ENCODE measurements around the gene SPOCK1.

SPOCK1 gene

DNA sequence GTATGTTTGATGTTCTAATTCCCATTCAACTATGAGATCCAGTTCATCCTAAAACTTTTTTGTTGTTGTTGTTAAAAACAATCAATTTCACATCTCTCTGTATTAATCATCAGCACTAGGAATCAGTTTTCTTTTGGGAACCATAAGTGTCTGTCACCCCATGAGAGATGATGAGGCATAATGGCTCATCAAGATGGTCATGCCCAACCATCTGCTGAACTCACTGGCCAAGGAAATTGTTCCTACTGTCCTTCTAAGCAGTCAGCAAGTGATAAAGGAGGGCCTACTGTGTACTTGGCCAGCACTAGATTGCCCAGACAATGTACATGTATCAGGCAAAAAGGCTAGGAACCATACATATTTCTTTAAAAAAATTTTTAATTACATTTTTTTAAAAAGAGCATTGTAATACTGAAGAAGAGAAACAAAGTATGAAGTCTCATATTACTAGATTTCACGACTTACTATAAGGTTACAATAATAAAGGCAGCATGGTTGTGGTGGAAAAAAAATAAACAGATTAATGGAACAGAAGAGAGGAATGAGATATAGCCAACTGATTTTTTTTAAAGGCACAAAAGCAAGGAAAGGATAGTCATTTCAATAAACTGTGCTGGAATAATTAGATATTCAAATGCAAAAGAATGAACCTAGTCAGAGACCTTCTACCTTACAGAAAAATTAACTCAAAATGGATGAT, 458.3 kb downstream of the SPOCK1 start:
- no peak for DNase-seq

GRCh38 chr5:137040024-137040423, 459.1 kb downstream of the SPOCK1 start:
- DNase-seq, result no peak

GRCh38 chr5:137037848-137038247, 461.3 kb downstream of the SPOCK1 start:
- no peak for DNase-seq

DNA sequence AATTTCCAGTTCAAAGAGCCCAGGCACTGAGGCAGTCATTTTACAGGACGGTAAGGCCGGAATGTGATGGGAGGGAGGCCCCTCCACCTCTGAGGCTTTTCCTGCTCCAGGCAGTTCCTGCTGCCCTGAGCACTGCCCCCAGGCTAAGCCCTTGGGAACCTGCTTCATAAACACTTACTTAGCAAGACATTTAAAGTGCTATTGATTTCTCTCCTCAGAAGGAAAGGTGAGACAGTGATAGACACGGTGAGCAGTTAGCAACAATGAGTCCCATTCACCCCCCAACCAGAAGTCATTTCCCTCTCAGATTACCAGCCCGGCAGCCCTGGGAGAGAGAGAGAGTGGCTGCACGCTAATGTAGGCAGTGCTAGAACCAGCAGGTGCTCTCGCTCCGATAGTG, 462.5 kb downstream of the SPOCK1 start:
- no peak for DNase-seq

GRCh38 chr5:137035480-137035878, 463.6 kb downstream of the SPOCK1 start:
- DNase-seq, result no peak

GRCh38 chr5:137034764-137035479, 464.2 kb downstream of the SPOCK1 start:
- no peak for DNase-seq

GRCh38 chr5:137034213-137034612, 464.9 kb downstream of the SPOCK1 start:
- DNase-seq, result no peak

- no peak for DNase-seq
Measured at GRCh38 chr5:137032929-137033328, 466.2 kb downstream of the SPOCK1 start.

GRCh38 chr5:137027758-137028157, 471.4 kb downstream of the SPOCK1 start:
- DNase-seq, result no peak

DNA sequence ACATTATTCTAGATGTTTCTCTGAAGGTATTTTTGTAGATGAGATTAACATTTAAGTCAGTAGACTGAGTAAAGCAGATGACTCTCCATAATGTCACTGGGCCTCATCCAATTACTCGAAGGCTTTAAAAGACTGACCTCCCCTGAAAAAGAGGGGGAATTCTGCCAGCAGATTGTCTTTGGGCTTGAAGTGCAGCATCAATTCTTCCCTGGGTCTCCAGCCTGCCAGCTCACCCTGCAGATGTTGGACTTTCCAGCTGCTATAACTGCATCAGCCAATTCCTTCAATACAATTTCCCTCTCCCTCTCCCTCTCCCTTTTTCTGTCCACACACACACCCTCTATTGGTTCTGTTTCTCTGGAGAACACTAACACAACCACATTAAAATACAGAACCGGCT, 472.8 kb downstream of the SPOCK1 start:
- DNase-seq, result no peak

DNA sequence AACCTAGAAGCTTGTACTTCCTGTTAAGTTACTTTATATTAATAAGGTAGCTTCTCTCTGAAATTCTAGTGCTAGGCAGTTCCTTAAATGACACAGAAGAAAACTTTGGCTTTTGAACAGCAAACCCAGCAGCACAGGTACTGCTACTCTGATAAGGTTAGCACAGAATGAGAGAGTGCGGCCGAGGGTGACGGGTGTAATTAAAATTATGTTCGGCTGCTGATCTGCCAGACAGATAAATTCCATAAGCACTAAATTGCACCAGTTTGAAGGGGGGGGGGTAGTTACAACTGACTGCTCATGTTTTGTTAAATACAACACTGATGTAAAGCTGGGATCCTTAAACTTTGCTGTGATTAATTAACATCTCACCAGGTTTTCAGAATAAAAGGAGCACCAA, 475.1 kb downstream of the SPOCK1 start:
- no peak for DNase-seq

DNA sequence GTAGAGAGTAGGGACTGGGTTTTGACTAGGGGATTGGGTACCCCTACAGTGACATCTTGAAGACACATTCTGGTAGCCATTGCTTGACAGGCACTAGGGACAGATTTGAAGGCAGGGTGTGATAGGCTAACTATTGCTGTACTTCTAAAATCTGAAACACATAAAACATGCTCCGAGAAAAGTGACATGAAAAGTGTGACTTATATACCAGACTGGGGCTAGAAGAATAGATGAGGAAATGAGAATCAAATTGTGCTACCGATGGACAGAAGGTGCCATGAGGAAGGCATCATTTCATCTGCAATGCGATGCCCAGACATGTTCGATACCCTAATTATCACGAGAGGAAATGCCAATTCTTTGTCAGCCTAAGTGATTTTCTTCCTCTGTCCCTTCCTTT, 475.8 kb downstream of the SPOCK1 start:
- DNase-seq, result no peak

DNA sequence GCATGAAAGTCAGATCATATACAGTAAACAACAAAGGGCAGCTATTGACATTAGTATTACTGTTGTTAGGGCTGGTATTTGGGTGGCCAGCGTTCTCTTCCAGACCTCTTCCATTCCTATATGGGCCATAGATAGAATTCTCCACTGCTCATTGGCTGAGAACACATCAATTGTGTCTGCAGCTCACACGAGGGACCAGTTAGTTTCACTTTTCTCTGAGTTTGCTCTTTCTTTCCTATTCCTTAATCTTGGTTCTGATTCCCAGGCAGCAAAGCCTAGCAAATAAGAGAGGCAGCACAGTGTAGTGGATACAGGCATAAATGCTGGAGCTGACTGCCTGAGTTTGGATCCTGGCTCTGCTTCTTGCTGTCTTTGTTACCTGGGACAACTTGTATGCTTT, 476.4 kb downstream of the SPOCK1 start:
- DNase-seq, result no peak

GRCh38 chr5:137022043-137022442, 477.1 kb downstream of the SPOCK1 start:
- DNase-seq, result no peak

- no peak for DNase-seq
Measured at GRCh38 chr5:137019229-137019628, 479.9 kb downstream of the SPOCK1 start.

GRCh38 chr5:137016783-137017324, 482.3 kb downstream of the SPOCK1 start:
- DNase-seq, result no peak

DNA sequence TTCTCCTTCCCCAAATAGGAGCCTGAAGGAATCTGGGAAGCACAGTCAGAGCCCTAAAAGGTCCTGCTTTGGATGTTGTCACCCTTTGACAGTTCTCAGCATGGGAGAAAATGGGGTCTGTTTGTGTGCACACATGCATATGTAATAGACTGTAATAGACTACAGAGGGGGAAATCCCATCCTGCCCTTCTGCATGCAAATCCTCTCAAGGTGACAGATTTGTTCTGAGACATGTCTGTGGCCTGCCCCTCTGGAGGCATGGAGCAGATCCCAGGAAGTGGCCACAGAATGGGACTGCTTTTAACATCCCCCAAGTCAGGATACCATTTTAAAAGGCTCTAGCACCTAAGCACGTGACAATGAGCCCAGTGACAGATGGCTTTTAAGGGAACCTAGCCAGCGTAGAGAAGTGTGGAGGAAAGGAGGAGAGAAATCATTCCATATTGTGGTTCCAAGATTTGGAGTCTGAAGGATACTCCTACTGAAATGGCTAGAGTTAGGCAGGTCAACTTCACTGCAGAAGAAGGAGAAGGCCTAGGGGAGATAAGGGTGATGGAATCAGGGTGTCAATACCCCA, 483.5 kb downstream of the SPOCK1 start:
- no peak for DNase-seq

DNA sequence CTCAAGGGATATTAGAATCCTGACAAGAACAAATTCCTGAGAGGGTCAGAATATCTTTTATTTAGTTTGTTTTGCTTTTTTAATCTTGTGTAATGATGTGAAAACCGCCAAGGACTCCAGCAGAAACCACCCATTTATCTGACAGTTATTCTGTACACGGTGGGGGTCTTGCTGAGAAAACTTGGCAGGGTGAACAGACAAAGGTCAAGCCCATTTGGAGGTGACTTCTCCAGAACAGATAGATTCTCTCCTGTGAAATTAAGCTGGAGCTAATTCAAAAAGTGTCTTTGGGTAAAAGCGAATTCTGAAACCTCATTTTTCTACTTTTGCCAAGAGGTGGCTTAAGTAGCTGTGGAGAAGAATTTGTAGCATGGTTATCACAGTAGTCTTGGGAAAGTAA, 484.4 kb downstream of the SPOCK1 start:
- no peak for DNase-seq

DNA sequence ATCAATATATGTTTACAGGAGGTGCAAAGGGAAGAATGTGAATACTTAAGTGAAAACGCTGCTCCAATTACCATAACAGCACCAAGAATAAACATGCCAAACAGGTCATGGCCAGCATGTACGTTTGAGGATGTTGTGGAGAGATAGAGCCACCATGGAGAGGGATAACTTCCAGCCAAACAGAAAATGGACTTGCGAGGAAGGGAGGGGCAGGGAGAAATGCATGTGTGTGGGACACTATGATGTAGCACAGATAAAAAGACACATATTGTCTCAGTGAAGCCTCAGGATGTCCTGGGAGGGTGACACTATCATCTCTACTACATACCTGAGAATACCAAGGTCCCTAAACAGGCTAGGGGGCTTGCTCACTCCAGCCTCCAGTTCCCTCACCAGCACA, 488.9 kb downstream of the SPOCK1 start:
- no peak for DNase-seq

- DNase-seq, result no peak
Measured at GRCh38 chr5:137004279-137004678, 494.8 kb downstream of the SPOCK1 start.

DNA sequence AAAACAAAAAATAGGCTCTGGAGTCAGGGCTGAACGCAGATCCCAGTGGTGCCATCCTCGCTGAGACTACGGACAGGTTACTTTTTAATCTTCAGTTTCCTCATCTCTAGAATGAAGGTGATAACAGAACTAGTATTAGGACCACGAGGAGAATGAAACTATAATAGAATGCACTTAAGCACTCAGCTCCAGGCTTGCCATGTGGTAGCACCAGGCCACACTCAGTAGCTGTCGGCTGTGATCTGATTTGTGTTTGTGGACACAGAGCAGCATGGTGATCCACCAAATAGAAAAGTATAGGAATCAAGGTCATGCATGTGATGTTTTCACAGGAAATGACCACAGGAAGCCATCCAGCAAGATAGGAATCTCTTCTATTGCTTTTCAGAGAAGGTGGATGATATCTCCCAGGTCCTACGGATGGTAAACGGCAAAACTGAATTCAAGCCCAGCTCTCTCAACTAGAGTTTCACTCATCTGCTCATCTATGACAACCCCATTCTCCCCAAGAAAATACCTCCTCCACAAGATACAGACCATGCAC, 498.0 kb downstream of the SPOCK1 start:
- DNase-seq, result no peak

DNA sequence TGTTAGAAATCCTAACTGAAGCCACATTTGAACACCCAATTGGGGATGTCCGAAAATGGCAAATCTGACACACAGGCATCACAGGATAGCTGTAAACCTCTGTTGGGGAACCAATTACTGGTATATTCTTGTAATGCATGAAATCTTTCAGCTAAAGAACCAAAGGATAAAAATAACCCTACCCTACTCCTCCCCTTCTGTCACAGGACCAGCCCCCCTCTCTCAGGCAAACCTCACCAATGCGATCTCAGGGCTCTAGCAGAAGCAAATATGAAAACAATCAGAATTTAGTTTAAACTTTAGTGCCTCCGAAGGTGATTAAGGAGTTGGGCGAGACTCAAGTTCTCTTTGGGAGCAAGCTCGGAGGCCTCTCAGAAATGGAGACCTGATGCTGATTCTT, 499.3 kb downstream of the SPOCK1 start:
- DNase-seq, result no peak

GRCh38 chr5:136998854-136999357, 500.2 kb downstream of the SPOCK1 start:
- no peak for DNase-seq

DNA sequence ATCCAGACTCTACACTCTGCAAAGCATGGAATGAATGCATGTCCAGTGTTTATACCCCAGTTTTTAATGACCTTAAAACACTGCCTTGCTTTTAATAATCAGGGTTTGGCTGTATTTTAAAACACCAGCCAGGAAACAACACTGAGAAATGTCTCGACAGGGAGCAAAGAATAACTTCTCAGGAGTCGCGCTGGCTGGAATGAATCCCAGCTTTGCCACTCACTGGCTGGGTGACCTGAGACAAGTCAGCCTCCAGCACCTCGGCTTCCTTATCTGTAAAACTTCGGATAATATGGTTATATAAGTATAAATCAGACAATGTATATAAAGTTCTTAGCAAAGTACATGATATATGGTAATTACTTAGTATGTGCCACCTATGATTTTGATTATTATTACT, 505.0 kb downstream of the SPOCK1 start:
- no peak for DNase-seq
